ENCODE data around the gene PURA. TPM values are rescaled to one million over a fixed set of nuclear protein-coding genes. Genes with fewer than 3 reads are reported as not detected.

The PURA gene
- total and polyA plus RNA-seq, 2 of the 13 experiments (the other 11 are each of a cell fraction or from before 2014, with no cell fraction given): 2.0 to 5.0 TPM

GRCh38 chr5:140113180-140113698, 670 bp upstream of the PURA start (continued):
- no peak for TF ChIP-seq DZIP1 (CRISPR knock-in tag; IDR thresholded peaks at IDR 0.05)
- TF ChIP-seq ZNF20 (CRISPR knock-in tag; IDR thresholded peaks at IDR 0.05): 0 out of 2 replicates have a peak, but pooled peaks have one; percentile 34
- peak; percentile 75; the same call in 1 of the 2 replicates for TF ChIP-seq ZNF281 (CRISPR knock-in tag; IDR thresholded peaks at IDR 0.05; ENCODE audit: borderline replicate concordance)
- no peak for TF ChIP-seq TFAP4 (IDR thresholded peaks at IDR 0.05; ENCODE audit: borderline replicate concordance, low read depth)
- peak; percentile 51; the same call in 1 of the 2 replicates for TF ChIP-seq ZBTB1 (CRISPR knock-in tag; IDR thresholded peaks at IDR 0.05; ENCODE audit: borderline replicate concordance)
- TF ChIP-seq MTF2 (CRISPR knock-in tag; IDR thresholded peaks at IDR 0.05; ENCODE audit: borderline replicate concordance): peak; percentile 64; the same call in 1 of the 2 replicates
- TF ChIP-seq, protein P1, sequence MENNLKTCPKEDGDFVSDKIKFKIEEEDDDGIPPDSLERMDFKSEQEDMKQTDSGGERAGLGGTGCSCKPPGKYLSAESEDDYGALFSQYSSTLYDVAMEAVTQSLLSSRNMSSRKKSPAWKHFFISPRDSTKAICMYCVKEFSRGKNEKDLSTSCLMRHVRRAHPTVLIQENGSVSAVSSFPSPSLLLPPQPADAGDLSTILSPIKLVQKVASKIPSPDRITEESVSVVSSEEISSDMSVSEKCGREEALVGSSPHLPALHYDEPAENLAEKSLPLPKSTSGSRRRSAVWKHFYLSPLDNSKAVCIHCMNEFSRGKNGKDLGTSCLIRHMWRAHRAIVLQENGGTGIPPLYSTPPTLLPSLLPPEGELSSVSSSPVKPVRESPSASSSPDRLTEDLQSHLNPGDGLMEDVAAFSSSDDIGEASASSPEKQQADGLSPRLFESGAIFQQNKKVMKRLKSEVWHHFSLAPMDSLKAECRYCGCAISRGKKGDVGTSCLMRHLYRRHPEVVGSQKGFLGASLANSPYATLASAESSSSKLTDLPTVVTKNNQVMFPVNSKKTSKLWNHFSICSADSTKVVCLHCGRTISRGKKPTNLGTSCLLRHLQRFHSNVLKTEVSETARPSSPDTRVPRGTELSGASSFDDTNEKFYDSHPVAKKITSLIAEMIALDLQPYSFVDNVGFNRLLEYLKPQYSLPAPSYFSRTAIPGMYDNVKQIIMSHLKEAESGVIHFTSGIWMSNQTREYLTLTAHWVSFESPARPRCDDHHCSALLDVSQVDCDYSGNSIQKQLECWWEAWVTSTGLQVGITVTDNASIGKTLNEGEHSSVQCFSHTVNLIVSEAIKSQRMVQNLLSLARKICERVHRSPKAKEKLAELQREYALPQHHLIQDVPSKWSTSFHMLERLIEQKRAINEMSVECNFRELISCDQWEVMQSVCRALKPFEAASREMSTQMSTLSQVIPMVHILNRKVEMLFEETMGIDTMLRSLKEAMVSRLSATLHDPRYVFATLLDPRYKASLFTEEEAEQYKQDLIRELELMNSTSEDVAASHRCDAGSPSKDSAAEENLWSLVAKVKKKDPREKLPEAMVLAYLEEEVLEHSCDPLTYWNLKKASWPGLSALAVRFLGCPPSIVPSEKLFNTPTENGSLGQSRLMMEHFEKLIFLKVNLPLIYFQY (CRISPR knock-in tag; IDR thresholded peaks at IDR 0.05; ENCODE audit: borderline replicate concordance): no peak
- TF ChIP-seq SIX1 (CRISPR knock-in tag; IDR thresholded peaks at IDR 0.05; ENCODE audit: borderline replicate concordance): no peak
- no peak for TF ChIP-seq HHEX (CRISPR knock-in tag; IDR thresholded peaks at IDR 0.05)
- no peak for TF ChIP-seq THAP9 (CRISPR knock-in tag; IDR thresholded peaks at IDR 0.05; ENCODE audit: borderline replicate concordance)
- TF ChIP-seq CCAR2 (optimal IDR thresholded peaks at IDR 0.05; ENCODE audit: low read depth, low read length): no peak
- TF ChIP-seq ZNF33B (CRISPR knock-in tag; IDR thresholded peaks at IDR 0.05): 0 out of 2 replicates have a peak, but pooled peaks have one; percentile 45
- 0 out of 2 replicates have a peak, but pooled peaks have one; percentile 13 for TF ChIP-seq NFKB2 (CRISPR knock-in tag; IDR thresholded peaks at IDR 0.05; ENCODE audit: borderline replicate concordance)
